Cerebellar nuclear complex (tissue), 1 donor: ENCODE results near the gene ABHD4.
A peak's percentile ranks its signal among the peaks of the same experiment; 100 is the strongest.
"Not testable (repeated sequence)": the region's sequence is repeated elsewhere in the genome, so short reads cannot be mapped to it uniquely, and the experiment has no call there.

Experiments used
- DNase-seq, 2 experiments: peaks; one replicate each; lab custom pipeline; 2025; lab: John Stamatoyannopoulos, UW

Gene ABHD4

DNA sequence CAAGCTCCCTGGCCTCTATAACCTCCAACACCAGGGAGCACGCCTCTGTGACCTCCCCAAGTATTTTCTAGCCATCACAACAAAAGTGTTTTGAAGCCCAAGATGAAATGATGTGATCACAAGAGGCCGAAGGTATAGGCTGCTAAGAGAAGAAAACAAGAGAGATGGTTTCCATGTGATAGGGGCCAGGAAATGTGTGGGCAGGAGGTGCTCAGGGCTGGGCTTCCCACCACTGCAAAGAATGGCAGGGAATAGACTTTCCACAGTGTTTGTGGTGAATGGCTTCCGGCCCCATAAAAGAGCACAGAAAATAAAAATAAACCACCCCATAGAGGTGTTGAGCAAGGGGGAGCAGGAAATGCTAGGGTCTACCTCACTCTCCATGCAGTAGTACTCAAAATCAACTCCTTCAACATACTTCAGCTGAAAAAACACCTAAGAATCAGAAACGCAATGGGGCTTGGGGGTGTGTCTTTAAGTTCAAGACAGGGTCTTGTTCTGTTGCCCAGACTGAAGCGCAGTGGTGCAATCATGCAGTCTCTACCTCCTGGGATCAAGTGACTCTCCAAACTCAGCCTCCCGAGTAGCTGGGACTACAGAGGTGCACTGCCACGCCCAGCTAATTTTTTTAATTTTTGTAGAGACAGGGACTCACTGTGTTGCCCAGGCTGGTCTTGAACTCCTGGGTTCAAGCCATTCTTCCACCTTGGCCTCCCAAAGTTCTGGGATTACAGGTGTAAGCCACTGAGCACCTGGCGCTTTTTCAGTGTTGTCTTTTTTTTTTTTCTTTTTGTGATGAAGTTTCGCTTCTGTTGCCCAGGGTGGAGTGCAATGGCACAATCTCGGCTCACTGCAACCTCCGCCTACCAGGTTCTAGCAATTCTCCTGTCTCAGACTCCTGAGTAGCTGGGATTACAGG is 36.2 kb upstream of the ABHD4 start:
- no peak for DNase-seq

GRCh38 chr14:22563987-22564386 is 34.1 kb upstream of the ABHD4 start:
- DNase-seq, result no peak

DNA sequence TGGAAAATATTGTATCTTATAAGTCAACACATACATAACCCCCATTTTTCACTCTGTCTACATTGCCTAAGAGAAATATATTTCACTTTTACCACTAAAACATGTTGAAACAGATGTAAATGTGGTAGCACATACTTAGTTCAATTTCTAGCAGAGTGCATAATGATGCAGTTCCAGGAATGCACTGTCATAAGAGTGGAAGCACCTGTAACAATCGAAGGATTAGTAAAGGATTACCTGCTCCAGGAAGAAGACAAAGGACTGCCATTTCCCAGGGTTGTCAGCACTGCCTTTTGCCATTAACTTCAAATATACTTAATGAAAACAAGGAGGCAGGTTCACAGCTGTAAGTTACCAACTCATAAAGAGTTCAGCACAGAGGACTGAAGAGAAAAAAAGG is 33.6 kb upstream of the ABHD4 start:
- no peak for DNase-seq

DNA sequence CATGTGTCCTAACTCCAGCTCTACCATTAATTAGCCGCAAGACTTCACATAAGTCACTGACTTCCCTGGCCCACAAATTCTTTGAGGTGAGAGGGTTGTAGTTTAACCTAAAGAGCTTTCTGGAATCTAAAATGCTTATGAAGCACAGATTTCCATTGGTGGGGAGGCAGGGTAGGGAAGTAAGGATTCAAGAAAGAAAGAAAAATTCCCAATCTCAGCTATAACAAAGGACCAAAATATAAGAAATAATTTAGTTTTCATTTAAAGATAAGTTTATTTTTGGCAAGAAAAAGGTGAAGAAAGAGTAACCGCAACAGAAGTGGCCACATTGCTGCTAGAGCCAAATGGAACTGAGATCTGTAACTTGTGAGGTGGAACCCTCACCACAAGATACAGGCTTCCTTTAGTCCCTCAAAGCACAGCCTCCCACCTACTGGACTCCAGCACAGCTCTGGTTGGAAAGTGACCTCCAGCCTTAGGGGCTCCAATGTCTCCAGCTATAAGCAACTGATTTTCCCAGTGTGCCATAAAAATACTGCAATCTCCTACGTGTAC is 32.6 kb upstream of the ABHD4 start:
- no peak for DNase-seq

- not testable (repeated sequence) for DNase-seq
Observed at GRCh38 chr14:22566266-22566665, 31.8 kb upstream of the ABHD4 start.

- no peak for DNase-seq
Observed at GRCh38 chr14:22566845-22567244, 31.3 kb upstream of the ABHD4 start.

- no peak for DNase-seq
Observed at GRCh38 chr14:22567437-22567836, 30.7 kb upstream of the ABHD4 start.

- no peak for DNase-seq
Observed at GRCh38 chr14:22569106-22569736, 28.9 kb upstream of the ABHD4 start.

DNA sequence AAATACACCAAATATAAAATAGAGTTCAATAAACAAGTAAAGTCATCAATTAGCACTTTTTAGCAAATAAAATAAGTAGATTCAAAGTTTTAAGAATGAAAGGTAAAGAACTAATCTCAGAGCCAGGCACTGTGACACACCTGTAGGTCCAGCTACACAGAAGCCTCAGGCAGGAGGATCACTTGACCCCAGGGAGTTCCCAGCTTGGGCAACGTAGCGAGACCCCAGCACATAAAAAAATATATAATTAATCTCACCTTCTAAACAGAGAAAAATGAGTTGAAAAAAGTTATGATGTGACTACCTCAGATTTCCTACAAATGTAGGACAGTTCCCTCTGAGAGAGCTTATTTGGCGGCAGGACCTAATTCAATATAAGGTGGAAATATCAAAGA is 28.4 kb upstream of the ABHD4 start:
- DNase-seq, result no peak

- peak in 1 of 2 experiments; percentile 62 for DNase-seq
Observed at GRCh38 chr14:22570132-22570949, 27.8 kb upstream of the ABHD4 start.

- no peak for DNase-seq
Observed at GRCh38 chr14:22572562-22573058, 25.5 kb upstream of the ABHD4 start.

DNA sequence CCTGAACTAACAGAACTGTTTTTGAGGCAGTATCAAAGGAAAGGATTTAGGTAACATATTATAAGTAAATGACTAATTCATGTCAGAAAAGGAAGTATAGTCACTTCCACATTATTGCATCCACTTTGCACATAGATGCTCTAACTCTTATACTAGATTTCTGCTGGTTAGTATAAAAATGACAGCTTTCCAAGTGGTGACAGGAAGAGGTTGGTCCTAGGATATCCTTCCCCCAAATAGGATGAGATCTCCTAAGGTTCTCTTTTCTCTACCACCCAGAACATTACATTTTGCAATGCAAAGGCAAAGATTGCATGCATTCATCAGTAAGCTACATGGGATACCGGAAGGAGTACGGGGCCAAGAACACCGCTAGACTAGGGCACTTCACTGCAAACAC is 24.3 kb upstream of the ABHD4 start:
- no peak for DNase-seq

DNA sequence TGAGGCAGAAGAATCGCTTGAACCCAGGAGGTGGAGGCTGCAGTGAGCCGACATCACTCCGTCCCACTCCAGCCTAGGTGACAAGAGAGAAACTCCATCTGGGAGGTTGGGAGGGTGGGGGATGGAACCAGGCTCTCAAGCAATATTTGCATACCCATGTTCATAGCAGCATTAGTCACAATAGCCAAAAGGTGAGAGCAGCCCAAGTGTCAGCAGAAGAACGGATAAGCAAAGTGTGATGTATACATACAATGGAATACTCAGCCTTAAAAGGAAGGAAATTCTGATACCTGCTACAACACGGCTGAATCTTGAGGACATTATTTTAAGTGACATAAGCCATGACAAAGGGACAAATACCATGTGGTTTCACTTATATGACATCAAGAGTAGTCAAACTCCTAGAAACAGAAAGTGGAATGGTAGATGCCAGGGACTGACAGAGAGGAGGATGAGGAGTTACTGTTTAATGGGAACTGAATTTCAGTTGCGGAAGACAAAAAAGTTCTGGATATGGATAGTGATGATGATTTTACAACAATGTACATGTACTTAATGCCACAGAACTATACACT is 20.7 kb upstream of the ABHD4 start:
- DNase-seq, result no peak

- no peak for DNase-seq
Observed at GRCh38 chr14:22579236-22579635, 18.9 kb upstream of the ABHD4 start.

DNA sequence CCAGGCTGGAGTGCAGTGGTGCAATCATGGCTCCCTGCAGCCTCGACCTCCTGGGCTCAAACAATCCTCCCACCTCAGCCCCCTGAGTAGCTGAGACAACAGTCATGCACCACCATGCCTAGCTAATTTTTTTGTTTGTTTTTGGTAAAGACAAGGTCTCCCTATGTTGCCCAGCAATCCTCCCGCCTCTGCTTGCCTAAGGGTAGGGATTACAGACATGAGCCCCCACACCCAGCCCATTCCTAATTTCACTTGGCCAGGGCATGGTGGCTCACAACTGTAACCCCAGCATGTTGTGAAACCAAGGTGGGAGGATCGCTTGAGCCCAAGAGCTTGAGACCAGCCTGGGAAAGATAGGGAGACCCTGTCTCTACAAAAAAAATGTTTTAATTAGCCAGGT is 18.2 kb upstream of the ABHD4 start:
- no peak for DNase-seq

DNA sequence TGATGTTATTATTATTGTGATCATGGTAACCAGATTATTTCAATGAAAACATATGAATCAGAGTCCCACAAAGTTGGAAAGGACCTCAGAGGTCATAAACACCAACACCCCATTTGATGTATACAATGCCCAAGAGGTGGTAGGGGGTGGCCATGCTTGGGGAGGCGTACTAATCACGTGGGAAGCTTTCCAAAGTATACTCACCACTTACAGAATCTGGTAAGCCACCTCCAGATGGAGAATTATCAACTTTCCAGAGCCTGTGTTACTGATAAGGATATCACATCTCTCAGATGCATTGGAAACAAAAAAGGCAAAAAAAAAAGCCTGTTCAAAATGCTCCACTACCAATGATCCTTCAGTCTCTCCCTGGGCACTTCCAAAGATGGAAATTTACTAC is 17.5 kb upstream of the ABHD4 start:
- DNase-seq, result no peak

- no peak for DNase-seq
Observed at GRCh38 chr14:22583994-22584393, 14.1 kb upstream of the ABHD4 start.

DNA sequence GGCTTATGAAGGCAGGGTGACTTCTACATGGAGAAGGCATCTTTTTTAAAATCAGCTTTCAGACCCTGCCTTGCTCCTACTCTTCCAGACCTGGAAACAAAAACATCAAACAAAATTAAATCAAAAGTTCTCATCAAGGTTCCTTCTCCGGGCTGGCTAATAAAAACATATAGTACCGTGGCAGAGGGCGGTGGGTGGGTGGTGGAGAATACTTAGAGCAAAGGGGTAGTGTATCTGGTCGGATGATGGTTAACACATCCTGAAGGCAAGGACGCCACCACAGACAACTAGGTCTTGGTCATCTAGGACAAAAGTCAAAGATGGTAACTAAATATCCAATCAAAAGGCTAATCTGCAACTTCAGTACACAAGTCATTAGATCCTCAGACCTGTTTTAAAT is 10.9 kb upstream of the ABHD4 start:
- DNase-seq, result no peak

GRCh38 chr14:22587677-22588422 is 10.2 kb upstream of the ABHD4 start:
- DNase-seq, result not testable (repeated sequence)

DNA sequence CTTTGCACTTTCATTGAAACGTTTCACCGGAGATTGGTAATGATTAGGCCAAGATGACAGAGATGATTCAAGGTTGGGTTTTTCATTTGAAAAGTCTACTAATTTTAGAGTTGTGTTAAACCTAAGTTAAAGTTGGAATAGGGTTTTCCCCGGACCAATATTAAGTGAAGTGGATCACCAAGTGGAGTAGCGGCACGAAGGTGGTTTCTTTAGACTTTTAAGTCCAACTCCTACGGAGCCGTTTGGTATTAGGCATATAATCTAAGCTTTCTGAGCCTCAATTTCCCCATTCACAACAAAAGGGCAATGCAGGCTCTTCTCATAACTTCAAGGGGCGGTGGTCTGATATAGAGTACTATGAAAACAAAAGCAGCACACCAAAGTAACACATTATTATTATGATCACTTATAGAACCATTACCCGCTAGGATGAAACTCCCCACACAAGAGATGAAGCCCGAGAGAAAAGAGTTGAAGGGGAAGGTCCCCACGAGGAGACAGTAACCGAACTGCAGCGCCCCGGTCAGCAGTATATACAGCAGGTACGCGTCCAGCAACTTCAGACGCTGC is 9.5 kb upstream of the ABHD4 start:
- no peak for DNase-seq
